ENCODE results near the gene ABLIM2. TPM values are rescaled to one million over a fixed set of nuclear protein-coding genes. Genes with fewer than 3 reads are reported as not detected.

ABLIM2 gene
- total RNA-seq, 3 donors from 2014 or later (not counting 1 experiment from before 2014, with no cell fraction given): 0.71 to 2.8 (median 1.3) TPM

- no peak for ATAC-seq
These were observed 80.0 kb downstream of the ABLIM2 start for GRCh38 chr4:8078610-8079015.

GRCh38 chr4:8078109-8078494 lies 80.5 kb downstream of the ABLIM2 start:
- Histone ChIP-seq H3K27ac (ENCODE audit: low read length) (no peak overlapping the region), H3K27me3 (ENCODE audit: control insufficient read depth, insufficient read depth, low read length) (no peaks in the 10 kb centered on the region), H3K4me3 (ENCODE audit: low read length) (no peak overlapping the region), H3K9me3 (ENCODE audit: control insufficient read depth, insufficient read depth, low read length) (no peaks in the 10 kb centered on the region), H3K4me1 (ENCODE audit: control insufficient read depth, insufficient read depth, low read length) (no peaks in the 10 kb centered on the region), H3K36me3 (ENCODE audit: control insufficient read depth, insufficient read depth, low read length) (no peaks in the 10 kb centered on the region)
- H3K9me3 Mint-ChIP-seq: no peaks in the 10 kb centered on the region
- intact Hi-C loops (cut with micrococcal nuclease): no loop called here
- WGBS (ENCODE audit: insufficient coverage): 78% methylated on average over 11 of the region's 11 CpGs
- no peak for TF ChIP-seq CTCF (IDR thresholded peaks at IDR 0.05)
- DNase-seq (no peak), ATAC-seq (no peak)
- H3K36me3 Mint-ChIP-seq: no peaks in the 10 kb centered on the region
- H3K27ac Mint-ChIP-seq: no peak overlapping the region
- H3K27me3 Mint-ChIP-seq (ENCODE audit: low read depth in 2 of 2): peaks cover 0 to 10% of the 10 kb centered on the region in 2 donors
- H3K4me3 Mint-ChIP-seq: no peak overlapping the region
- no peaks in the 10 kb centered on the region for H3K4me1 Mint-ChIP-seq

More at GRCh38 chr4:8078610-8079015, 80.0 kb downstream of the ABLIM2 start:
- intact Hi-C loops (cut with micrococcal nuclease): no loop called here
- no peaks in the 10 kb centered on the region for H3K9me3 Mint-ChIP-seq
- DNase-seq: no peak
- no peak for TF ChIP-seq CTCF (IDR thresholded peaks at IDR 0.05)
- H3K36me3 ChIP-seq (ENCODE audit: control insufficient read depth, insufficient read depth, low read length): no peaks in the 10 kb centered on the region
- H3K27ac Mint-ChIP-seq: no peak overlapping the region
- no peak overlapping the region for H3K4me3 Mint-ChIP-seq
- no peak overlapping the region for H3K4me3 ChIP-seq (ENCODE audit: low read length)
- H3K9me3 ChIP-seq (ENCODE audit: control insufficient read depth, insufficient read depth, low read length): no peaks in the 10 kb centered on the region
- no peaks in the 10 kb centered on the region for H3K27me3 ChIP-seq (ENCODE audit: control insufficient read depth, insufficient read depth, low read length)
- no peaks in the 10 kb centered on the region for H3K4me1 Mint-ChIP-seq
- no peaks in the 10 kb centered on the region for H3K36me3 Mint-ChIP-seq
- WGBS (ENCODE audit: insufficient coverage): 73% methylated on average over 8 of the region's 8 CpGs
- H3K27ac ChIP-seq (ENCODE audit: low read length): no peak overlapping the region
- no peaks in the 10 kb centered on the region for H3K4me1 ChIP-seq (ENCODE audit: control insufficient read depth, insufficient read depth, low read length)
- H3K27me3 Mint-ChIP-seq (ENCODE audit: low read depth in 2 of 2): peaks cover 0 to 10% of the 10 kb centered on the region in 2 donors

GRCh38 chr4:8077181-8078108 lies 81.2 kb downstream of the ABLIM2 start:
- no peak overlapping the region for H3K27ac ChIP-seq (ENCODE audit: low read length)
- 86% methylated on average over 23 of the region's 23 CpGs for WGBS (ENCODE audit: insufficient coverage)
- H3K9me3 Mint-ChIP-seq: no peaks in the 10 kb centered on the region
- peaks cover 0 to 15% of the 10 kb centered on the region in 2 donors for H3K27me3 Mint-ChIP-seq (ENCODE audit: low read depth in 2 of 2)
- H3K4me3 ChIP-seq (ENCODE audit: low read length): no peak overlapping the region
- H3K27ac Mint-ChIP-seq: no peak overlapping the region
- DNase-seq: no peak
- H3K4me1 Mint-ChIP-seq: no peaks in the 10 kb centered on the region
- intact Hi-C loops (cut with micrococcal nuclease): no loop called here
- no peaks in the 10 kb centered on the region for H3K9me3 ChIP-seq (ENCODE audit: control insufficient read depth, insufficient read depth, low read length)
- H3K27me3 ChIP-seq (ENCODE audit: control insufficient read depth, insufficient read depth, low read length): no peaks in the 10 kb centered on the region
- H3K36me3 ChIP-seq (ENCODE audit: control insufficient read depth, insufficient read depth, low read length): no peaks in the 10 kb centered on the region
- no peak overlapping the region for H3K4me3 Mint-ChIP-seq
- H3K4me1 ChIP-seq (ENCODE audit: control insufficient read depth, insufficient read depth, low read length): no peaks in the 10 kb centered on the region
- no peaks in the 10 kb centered on the region for H3K36me3 Mint-ChIP-seq
- ATAC-seq: no peak
- TF ChIP-seq CTCF (IDR thresholded peaks at IDR 0.05): no peak
